Bronchial epithelial cell (primary cell): ENCODE measurements around the gene KBTBD2. TPM values are rescaled to one million over a fixed set of nuclear protein-coding genes. Genes with fewer than 3 reads are reported as not detected.
"Not testable (repeated sequence)": the region's sequence is repeated elsewhere in the genome, so short reads cannot be mapped to it uniquely, and the experiment has no call there.

ENCODE experiments used
- DNase-seq: peaks from one replicate; pipeline ENCODE4 v3.0.0-alpha.2; 2010; ENCODE audit warnings: low read depth
- FAIRE-seq: peaks from 2 replicates; lab custom pipeline; 2011; peaks lifted over from hg19 to GRCh38; lab: Jason Lieb, UNC
- H3K27me3 ChIP-seq: 2 replicates; pipeline ENCODE4 v1.5.1; 2011; ENCODE audit warnings: low read length; ENCODE audit not compliant: control insufficient read depth, insufficient read depth
- H3K36me3 ChIP-seq: 2 replicates; pipeline ENCODE4 v1.5.1; 2011; ENCODE audit warnings: low read length; ENCODE audit not compliant: control insufficient read depth, insufficient read depth
- H3K4me3 ChIP-seq: 2 replicates; pipeline ENCODE4 v1.5.1; 2011; ENCODE audit warnings: mild to moderate bottlenecking, low read depth, low read length, control low read depth
- total RNA-seq: library from RNA; depleted of rRNA; stranded (reverse); fragments of >200 nt; gene quantifications from 2 replicates; pipeline ENCODE4 v1.2.1, GENCODE V29; 2014
- TF ChIP-seq, protein P1 (sequence below): IDR thresholded peaks from 2 replicates; pipeline ENCODE4 v1.5.1; 2011; ENCODE audit warnings: mild to moderate bottlenecking, moderate library complexity, low read length, control low read depth, inconsistent platforms; ENCODE audit not compliant: insufficient read depth, severe bottlenecking

The KBTBD2 gene
- total RNA-seq, 1 donor from 2014 or later = 47.7 TPM

DNA sequence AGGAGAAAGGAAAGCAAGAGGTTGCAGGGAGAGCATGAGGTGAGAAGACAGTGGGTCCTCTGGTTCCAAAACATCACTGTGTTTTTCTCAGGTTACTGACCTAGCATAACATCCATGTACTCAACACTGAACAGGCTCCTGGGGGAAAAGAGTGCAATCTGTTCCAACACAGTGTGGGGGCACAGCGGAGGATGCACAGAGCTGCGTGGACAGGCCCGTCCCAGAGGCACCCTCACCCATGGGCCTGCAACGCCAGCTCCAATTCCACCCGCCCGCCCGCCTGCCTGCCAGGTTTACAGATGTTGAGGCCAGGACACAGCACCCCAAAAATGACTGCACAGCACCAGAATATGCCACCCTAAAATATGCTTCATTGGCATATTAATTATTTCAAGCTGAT lies 38.8 kb upstream of the KBTBD2 start:
- DNase-seq (no peak), FAIRE-seq (no peak)
- TF ChIP-seq, protein P1, sequence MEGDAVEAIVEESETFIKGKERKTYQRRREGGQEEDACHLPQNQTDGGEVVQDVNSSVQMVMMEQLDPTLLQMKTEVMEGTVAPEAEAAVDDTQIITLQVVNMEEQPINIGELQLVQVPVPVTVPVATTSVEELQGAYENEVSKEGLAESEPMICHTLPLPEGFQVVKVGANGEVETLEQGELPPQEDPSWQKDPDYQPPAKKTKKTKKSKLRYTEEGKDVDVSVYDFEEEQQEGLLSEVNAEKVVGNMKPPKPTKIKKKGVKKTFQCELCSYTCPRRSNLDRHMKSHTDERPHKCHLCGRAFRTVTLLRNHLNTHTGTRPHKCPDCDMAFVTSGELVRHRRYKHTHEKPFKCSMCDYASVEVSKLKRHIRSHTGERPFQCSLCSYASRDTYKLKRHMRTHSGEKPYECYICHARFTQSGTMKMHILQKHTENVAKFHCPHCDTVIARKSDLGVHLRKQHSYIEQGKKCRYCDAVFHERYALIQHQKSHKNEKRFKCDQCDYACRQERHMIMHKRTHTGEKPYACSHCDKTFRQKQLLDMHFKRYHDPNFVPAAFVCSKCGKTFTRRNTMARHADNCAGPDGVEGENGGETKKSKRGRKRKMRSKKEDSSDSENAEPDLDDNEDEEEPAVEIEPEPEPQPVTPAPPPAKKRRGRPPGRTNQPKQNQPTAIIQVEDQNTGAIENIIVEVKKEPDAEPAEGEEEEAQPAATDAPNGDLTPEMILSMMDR = no peak
- peaks cover 8% of the 10 kb centered on the region for H3K36me3 ChIP-seq
- no peaks in the 10 kb centered on the region for H3K27me3 ChIP-seq
- no peak overlapping the region for H3K4me3 ChIP-seq

DNA sequence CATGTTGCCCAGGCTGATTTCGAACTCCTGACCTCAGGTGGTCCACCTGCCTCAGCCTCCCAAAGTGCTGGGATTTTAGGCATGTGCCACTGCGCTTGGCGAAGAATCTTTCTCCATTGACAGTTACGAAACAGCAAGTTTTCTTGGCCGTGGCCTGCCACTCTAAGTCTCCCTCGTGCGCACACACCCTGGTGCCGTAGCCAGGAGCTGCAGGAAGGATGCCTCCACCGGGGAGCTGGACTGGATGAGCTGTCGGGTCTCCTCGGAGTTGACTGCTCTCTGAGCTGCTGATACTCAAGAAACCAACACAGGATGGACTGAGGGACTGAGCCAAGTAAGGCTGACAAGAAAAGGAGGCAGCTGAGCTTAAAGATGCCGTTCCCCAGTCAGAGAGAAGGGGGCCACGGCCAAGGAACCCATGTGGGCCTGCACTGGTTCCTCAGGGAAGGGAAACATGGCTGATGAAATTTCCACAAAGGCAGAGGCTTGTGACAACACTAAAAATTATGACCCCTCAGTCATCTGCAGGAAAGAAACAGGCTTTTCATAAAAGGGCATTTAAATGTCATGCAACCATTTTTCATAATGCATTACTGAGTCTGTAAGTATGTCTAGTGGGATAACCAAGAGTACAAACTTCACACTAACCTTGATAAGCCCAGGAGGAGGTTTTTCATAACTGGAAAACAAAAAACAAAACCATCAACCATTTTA lies 38.0 kb upstream of the KBTBD2 start:
- DNase-seq = no peak
- TF ChIP-seq, protein P1 = no peak
- Histone ChIP-seq H3K27me3 (no peaks in the 10 kb centered on the region), H3K36me3 (peaks cover 8% of the 10 kb centered on the region), H3K4me3 (no peak overlapping the region)
- FAIRE-seq = no peak

DNA sequence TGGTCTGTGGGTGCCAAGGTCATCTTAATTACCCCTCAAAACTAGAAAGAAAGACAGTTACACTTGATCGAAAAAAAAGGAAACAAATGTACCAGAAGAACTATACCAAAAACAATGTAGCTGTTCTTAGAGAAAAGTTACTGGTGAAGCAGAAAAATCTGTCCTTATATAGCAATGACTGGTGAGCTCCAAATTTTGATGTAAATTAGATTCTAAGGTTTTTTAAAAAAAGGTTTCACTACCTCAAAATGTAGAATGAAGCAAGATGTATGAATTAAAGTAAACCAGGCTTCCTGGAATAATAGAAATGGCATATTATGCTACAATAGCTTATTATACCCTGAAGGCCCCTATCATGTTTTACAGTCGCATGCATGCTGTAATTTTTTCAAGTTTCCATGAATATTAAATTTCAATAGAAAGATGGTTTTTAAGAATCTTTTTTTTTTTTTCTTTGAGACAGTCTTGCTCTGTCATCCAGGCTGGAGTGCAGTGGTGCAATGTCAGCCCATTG lies 37.3 kb upstream of the KBTBD2 start:
- Histone ChIP-seq H3K36me3 (peaks cover 7% of the 10 kb centered on the region), H3K27me3 (no peaks in the 10 kb centered on the region), H3K4me3 (no peak overlapping the region)
- TF ChIP-seq, protein P1 = no peak
- no peak for FAIRE-seq
- DNase-seq = no peak

DNA sequence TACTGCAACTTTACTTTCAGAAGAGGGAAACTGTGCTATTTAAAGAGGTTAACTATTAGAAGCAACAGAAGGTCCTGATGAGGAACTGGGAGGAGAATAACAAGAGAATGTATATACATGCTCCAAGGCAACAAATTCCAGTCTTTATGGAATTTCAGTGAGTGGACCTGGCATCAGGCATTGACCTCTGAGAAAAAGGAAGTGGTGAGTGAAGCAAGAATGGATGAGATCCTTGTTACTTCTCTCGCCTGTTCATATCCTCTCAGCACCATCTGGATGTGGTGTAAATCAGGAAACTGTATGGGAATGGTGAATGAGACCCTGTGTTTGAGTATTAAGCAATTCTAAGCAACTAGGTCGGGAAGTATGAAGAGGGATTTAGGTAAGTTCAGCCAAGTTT lies 30.3 kb upstream of the KBTBD2 start:
- H3K4me3 ChIP-seq = no peak overlapping the region
- peaks cover 1% of the 10 kb centered on the region for H3K36me3 ChIP-seq
- no peaks in the 10 kb centered on the region for H3K27me3 ChIP-seq
- no peak for FAIRE-seq
- DNase-seq = no peak
- TF ChIP-seq, protein P1 = no peak

DNA sequence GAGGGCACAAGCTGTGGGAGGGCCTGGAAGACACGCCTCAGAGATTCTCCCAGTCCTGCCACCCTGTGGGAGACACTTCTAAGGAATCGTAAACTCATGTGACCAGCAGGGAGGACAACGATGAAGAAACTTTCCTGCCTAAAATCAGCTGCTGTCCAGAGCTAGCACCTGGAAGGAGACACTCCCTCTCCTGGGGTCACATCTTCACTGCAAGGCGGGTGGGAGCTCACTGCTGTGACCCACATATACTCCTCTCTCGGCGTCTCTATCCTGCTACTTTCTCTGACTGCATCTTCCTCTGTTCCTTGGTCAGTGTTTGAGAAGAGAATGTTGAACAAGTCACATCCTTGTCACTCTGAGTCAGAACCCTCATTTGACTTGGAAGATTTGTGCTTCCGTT lies 25.4 kb upstream of the KBTBD2 start:
- not testable (repeated sequence) for H3K4me3 ChIP-seq, H3K36me3 ChIP-seq, H3K27me3 ChIP-seq, DNase-seq
- FAIRE-seq = peak; percentile 62

DNA sequence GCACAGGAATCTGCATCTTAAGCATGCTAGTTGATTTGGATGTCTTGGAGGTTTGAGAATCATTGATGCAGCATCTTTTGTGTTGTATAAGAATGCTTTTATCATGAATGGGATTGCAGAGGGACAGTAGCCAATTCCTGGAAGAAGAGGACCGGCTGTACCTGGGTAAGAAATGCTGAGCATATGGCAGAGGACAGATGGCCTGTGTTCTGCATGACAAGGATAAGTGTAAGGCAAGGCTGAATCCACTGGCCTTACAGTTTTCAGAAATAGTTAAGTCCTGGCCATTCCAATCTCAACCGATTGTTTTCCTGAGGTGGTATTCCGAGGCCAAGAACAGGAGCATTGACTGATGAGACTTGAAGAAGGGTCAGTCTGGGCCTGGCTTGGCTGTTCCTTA lies 24.4 kb upstream of the KBTBD2 start:
- H3K36me3 ChIP-seq = peaks cover 6% of the 10 kb centered on the region
- no peak for FAIRE-seq

More for the DNA sequence above, 24.4 kb upstream of the KBTBD2 start:
- Histone ChIP-seq H3K4me3 (no peak overlapping the region), H3K27me3 (no peaks in the 10 kb centered on the region)
- no peak for DNase-seq
- TF ChIP-seq, protein P1 = no peak
